ENCODE measurements around the gene SH2D5.
"Not testable (repeated sequence)": the region's sequence is repeated elsewhere in the genome, so short reads cannot be mapped to it uniquely, and the experiment has no call there.

SH2D5 gene

DNA sequence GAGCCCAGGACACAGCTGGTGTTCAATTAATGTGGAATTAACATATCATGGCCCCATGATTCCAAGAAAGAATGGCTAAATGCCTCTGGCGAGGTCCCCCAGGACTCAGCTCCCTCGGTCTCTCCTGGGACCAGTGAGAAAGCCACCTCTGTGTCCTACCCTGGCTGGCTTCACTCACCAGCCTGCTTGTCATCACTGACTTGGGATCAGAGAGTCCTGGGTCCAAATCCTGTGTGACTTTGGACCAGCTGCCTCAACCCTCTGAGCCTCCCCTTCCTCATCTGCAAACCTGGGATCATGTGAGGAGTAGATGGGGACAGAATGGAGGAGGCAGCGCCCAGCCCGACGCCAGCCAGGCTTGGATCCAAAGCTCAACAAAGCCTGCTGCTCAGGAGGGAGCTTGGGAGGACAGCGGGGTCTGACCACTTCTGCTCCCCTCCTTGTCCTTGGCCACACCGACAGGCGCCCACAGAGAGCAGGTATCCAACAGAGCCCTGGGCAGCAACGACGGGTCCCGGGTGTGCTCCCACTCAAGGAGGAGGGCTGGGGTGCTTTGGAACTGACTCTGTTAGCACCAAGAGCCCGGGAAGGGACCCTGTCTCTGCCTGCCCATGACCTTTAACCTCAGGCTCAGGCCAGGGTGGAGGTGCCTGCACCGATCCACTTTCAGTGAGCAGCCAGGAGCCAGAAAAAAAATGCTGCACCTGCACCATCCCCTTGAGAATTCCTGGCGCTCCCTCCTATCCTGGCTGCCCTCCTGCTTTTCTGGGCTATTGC, 3.2 kb downstream of the SH2D5 start:
- FAIRE-seq (no peak), DNase-seq (ENCODE audit: insufficient read length, low spot score) (peak; percentile 1)

DNA sequence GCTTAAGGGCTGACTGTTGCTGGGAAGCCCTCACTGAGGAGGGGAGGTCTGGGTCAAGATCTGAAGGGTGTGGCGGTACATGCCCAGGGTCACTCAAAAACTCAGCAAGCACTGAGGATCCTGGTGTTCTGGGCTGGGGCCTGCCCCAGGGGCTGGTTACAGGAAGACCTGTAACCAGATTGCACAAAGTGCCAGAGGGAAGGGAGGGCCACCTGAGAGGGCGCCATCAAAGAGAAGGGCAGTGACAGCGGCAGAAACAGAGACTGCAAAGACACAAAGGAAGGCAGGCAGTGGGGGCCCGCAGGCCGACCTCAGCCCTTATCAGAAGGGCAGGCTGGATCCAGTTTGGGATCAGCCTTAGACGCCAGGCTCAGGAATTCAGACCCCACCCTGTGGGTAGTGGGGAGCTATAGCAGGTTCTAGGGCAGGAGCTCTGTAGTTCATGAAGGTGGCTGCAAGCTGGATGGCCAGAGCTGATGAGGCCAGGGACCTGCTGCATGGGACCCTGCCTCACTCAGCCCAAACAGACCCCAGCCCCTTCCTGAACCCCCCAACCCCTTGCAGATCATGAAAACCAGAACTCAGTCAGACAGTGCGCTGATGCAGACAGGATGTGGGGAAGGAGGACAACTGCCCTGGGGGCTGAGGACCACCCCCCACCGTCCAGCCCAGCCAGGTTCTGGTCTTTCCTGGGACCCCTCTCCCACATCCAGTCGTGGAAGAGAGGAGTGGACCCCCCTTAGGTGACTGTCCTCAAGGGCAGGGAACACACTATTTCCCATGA, 3.9 kb downstream of the SH2D5 start:
- FAIRE-seq (no peak), DNase-seq (ENCODE audit: insufficient read length, low spot score) (peak; percentile 6)

DNA sequence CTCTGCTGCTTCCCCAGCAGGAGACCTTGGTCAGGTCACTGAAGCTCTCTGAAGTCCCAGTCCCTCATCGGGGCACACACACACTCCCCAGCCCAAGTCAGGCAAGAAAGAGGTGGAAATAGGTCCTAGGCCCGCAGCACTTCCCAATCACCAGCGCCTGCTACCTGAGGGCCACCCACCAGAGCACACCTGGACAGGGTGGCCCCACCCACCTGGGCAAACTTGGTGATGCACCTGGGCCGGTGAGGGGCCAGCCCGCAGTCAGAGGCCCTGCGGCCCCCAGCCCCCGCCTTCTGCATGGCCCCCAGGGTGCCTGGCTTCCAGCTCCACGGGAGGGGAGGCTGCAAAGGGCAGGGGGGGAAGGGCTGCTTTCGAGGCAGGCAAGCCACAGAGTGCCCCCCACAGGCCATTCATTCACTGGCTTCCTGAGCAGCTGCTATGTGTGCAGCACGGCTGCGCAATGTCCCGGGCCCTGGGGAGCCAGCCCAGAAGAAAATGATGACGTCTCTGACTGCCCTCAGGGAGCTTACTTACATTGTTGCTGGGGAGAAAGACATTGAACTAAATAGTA, 4.7 kb downstream of the SH2D5 start:
- FAIRE-seq, result no peak

DNA sequence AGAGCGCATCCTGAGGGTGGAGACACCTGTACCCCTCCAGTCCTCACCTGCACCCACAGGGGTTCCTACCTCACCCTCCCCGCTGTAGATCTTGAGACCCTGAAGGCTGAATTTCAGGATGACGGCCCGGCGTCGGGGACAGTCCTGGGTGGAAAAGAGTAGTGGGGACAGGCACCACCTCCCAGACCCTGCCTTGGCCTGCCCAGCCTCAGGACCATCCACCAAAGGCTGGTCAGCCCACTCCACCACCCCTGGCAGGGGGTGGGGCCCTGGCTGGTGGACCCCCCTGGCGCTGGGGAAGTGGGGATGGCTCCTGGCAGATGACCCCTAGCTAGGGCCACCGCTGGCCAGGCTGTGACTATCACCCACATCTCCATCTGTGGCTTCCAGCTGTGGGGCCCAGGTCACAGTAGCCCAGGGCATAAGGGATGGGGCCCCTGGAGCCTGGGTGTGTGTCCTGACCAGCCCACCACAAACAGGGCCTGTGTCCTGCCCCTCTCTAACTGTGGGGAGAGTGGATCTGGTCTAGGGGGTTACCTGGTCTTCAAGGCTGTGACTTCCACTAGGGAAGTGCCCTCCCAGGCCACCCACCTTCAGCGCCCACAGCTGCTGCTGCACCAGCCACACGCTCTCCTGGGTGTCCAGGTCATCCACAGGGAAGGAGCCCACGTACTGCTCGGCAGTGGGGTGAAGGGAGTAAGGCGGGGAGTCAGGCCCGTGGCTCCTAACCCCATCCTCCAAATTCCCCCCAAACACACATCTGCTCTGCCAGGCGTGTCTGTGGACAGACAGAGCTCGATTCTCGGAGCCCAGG, 5.4 kb downstream of the SH2D5 start:
- FAIRE-seq (no peak), DNase-seq (ENCODE audit: insufficient read length, low spot score) (peak; percentile 9)

More for the DNA sequence above, 4.7 kb downstream of the SH2D5 start:
- no peak for DNase-seq (ENCODE audit: insufficient read length, low spot score)

DNA sequence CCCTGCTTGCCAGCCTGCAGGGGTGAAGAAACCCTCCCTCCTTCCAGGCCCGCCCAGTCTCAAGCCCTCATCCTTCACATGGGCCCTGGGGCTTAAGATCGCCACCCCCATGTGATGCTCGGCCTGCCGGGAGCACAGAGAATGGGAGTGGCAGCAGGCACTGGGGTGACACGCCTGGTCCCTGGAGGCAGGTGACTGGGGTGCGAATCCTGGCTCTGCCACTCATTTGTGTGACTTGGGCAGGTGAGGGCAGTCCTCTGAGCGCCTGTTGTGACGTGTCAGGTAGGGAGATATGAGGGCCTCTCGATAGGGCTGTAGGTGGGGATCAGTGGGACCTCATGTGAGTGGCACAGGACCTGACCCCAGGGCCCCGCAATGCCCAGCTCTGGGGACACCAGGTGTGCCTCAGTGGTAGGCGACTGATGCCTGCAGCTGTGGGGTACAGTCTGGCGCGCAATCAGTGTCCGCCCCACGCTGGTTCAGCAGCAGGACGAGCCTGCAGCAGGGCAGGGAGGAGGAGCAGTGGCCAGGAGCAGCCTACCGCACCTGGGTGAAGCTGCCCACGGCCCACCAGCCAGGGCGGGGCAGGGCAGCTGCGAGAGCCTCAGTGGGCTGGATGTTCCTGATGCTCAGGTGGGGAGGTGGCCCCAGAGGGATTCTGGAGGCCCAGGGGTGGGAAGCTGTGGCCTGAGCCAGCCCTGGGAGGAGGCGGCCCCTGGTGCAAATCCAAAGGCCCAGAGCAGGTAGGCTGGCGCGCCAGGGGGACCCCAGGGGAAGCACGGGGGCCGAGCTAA, 6.2 kb downstream of the SH2D5 start:
- no peak for FAIRE-seq
- no peak for DNase-seq (ENCODE audit: insufficient read length, low spot score)

DNA sequence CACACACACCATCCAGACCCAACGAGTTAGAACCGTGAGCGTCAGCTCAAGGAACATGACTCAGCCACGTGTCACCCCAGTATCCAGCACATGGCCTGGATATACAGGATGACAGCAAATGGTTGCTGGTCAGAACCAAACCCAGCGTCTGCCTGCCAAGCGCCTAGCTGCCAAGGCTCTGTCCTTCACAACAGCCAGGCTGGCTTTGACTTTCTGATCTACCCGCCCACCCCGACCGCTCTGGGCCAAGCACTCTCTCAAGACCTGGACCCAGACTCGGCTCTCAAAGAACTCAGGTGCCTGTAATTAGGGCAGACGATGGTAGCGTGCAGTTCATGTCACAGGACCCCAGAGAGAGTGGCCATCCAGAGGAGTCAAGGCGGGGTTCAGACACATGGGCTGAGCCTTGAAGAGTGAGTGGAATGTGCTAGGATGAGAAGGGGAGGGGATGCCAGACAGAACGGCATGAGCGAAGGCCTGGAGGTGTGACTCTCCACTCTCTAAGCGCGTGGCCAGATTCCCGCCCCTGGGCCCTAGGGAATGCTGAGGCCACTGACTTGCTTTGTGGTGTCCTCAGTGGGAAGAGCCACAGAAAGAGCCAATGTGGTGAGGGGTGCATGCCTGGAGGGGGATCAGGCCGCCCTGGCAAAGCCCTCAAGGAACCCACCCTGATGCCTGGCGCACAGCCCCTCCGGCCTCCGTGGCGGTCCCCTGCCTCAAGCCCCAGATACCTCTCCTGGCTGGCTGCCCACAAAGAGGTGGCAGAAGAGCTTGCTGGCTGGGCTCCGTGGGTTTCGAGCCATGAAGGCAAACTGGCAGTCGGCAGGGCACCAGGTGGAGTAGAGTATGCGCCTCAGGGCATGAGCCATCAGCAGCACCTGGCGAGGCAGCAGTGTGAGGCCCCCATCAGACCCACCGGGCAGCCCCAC, 7.0 kb downstream of the SH2D5 start:
- FAIRE-seq (no peak), DNase-seq (ENCODE audit: insufficient read length, low spot score) (peak; percentile 1)

DNA sequence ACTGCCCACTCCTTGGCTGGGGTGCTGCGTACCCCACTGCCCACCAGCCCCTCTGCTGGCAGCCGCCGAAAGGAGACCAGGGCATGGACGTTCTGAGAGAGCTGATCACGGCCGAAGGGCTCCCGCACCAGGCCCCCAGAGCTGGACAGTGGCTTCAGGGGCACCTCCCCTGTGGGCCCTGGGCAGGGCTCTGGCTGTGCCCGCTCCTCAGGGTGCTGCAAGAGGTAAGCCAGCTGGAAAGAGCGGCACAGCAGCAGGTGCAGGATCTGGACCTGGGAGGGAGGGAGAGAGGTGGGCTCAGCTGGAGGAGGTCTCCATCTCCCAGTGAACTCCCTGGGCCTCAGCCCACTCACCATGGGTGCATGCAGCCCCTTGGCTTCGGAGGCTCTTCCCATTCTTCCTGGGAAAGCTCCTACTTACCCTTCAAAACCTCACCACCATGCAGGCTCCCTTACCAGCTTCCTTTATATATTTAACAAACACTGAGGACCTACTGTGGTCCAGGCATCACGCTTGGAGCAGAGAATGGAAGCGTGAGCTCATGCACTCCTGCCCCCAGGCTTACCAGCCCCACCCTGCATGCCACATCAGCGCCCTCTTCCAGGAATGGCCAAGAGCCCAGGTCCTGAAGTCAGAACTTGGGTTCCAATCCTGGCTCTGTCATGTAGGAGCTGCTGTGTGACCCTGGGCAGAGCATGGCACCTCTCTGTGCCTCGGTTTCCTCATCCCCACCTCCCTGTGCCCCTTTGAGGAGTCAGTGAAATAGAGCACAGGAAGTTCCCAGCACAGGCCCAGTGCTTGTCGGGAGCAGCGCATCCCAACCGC, 7.9 kb downstream of the SH2D5 start:
- FAIRE-seq (no peak), DNase-seq (ENCODE audit: insufficient read length, low spot score) (no peak)

DNA sequence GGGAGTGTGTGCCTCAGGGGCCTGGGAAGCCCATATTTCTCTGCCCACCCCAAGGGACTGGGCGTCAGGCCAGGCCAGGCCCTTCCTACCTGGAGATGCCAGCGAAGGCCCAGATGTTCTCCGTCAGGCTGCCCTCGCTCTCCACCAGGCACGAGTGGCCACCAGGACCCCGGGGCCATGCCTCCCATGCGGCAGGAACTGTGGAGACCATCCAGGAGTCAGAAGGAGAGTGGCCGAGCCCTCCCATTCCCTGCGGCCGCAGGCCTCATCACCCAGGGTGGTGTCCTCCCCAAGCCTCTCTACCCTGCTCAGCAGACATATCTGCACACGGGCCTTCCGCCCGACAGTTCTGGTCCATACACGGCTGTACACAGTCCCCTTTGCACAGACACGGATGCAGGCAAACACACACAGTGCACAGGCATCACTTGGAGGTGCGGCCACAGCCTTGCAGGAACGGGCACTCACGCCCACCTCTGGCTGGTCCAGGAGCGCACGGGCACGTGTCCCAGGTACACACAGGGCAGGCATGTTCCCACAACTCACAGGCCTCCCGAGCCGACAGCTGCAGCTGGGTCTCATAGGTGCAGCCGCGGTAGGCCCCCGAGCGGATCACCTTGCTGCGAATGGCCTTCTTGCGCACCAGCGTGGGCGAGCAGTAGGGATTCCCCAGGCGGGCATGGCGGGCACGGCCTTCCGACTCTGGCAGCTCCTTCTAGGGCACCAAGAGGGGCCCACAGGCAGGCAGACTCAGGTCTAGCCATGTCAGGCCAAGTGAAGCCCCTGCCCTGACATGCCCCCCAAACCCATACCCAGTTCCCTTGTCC, 8.8 kb downstream of the SH2D5 start:
- DNase-seq (ENCODE audit: insufficient read length, low spot score) (peak; percentile 0), FAIRE-seq (no peak)

DNA sequence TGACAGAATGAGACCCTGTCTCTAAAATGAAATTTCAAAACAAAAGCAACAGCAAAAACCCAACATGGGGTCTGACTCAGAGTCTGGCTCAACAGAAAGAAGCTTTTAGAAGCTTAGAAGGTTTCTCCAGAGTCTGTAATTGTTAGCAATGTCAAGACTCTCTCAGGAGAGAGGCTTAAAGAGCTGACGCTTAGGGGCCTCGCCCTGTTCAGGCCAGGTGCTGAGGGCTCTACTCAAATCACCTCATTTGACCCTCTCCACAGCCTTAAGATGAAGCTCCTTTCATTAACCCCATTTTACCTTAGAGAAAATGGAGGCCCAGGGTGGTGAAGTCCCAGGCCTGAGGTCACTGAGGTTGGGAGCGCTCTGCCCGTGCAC, 9.4 kb downstream of the SH2D5 start:
- DNase-seq (ENCODE audit: insufficient read length, low spot score), result peak; percentile 9

DNA sequence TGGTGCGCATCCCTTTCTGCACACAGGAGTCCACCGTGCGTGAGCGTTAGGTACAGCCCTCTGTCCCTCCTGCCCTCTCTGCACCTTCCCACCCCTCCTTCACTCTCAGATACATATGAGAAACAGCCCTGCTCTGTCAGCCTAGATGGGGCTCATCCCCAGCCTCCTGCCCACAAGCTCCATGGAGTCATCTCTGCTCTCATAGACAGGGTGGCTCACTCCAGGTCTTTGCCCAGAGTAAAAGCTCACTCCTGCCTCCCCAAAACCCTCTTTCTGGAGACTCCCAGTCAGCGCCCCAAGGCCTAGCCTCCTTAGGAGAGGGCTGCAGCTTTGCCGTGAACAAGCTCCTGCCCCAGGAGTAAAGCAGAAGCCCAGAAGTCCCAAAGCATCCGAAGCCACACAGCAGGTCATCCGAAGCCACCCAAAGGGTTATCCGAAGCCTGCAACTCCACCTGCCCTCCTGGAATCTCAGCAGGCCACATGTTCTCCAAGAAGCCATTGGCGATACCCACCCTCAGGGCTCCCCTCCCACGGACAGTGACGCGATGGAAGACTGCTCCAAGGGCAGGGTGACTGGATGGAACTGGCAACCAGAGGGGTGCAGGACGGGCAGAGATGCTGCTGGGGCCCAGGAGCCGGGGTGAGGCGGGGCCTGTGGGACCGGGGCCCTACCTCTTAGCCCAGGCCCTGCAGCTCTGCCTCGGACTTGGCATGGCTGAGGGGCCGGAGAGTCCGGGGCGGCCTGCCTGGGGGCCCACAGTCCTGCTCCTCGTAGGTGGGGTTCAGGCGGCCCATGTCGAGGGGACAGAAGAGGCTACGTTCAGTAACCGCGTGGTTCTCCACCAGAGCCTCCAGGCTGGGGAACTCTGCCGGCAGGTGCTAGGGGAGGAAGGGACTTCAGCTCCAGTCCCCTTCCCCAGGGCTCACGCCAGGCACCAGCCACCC, 11.1 kb downstream of the SH2D5 start:
- FAIRE-seq, result no peak
- DNase-seq (ENCODE audit: insufficient read length, low spot score), result no peak

More for the DNA sequence above, 9.4 kb downstream of the SH2D5 start:
- no peak for FAIRE-seq

DNA sequence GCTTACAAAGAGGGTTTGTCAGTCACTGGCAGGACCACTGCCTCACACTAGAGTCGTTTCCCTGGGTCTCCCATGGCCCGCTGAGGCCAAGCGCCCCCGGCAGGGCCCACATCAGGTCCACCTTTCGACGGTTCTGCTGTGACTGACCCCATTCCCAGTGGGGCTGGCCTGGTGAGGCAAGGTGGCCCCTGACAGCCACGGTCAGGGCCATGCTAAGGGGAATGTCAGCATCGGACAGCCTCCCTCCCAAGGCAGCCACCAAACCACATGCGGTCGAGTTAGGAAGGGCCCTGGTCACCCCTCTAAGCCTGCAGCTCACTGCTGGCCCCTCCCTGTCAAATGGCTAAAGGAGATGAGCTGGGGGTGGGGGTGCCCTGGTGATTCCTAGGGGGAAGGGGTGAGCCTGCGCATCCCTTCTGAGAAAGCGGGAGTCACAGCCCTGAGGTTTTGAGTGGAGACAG, 11.8 kb downstream of the SH2D5 start:
- no peak for FAIRE-seq
- DNase-seq (ENCODE audit: insufficient read length, low spot score), result no peak

DNA sequence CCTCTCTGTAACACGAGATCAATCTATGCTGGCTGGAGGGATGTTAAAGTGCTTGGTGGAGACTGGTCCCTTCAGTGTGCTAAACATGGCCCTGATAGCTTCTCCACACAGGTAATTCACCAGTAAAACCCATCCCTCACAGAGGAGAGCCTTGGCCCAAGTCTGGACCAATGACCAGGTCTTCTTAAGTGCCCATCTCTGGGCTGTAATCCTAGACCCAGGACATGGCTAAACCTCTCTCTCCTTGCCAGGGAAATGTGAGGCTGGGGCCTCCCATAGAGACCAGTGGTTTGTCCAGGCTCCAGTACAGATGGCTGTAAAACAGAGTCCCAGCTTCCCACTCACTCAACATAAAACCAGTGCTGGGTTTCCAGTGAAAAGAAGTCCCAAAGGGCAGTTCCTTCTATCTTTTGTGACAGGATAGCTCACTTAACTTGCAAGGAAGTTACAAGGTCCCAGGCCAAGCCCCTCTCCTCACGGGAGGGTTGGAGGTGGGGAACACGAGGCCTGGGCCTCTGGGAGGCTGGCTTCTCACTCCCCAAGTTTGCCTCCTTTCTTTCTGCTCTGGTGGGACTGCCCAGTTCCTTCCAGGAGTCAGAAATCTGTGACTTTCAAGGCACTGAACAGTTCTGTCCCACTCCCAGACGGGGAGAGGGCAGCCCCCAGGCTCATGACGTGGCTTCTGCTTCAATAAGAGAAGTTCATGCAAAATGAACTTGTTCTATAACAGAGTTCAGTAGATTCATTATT, 12.5 kb downstream of the SH2D5 start:
- no peak for FAIRE-seq

DNA sequence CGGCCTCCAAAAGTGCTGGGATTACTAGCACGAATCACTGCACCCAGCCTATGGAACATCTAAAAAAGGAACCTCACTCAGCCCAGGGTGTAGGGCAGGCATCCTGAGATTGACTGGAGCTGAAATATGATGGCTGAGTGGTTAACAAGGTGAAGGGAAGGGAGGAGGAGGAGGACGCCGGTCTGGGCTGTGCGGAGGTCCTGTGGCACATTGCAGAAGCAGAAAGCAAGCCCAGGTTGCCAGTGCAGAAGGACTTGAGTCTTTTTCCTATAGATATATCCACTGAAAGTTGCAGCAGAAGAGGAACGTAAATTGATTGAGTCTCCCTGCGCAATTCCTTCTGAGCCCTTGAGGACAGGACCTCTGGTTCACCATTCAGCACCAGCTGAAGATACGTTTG, 13.2 kb downstream of the SH2D5 start:
- FAIRE-seq (no peak), DNase-seq (ENCODE audit: insufficient read length, low spot score) (no peak)

More for the DNA sequence above, 12.5 kb downstream of the SH2D5 start:
- no peak for DNase-seq (ENCODE audit: insufficient read length, low spot score)

DNA sequence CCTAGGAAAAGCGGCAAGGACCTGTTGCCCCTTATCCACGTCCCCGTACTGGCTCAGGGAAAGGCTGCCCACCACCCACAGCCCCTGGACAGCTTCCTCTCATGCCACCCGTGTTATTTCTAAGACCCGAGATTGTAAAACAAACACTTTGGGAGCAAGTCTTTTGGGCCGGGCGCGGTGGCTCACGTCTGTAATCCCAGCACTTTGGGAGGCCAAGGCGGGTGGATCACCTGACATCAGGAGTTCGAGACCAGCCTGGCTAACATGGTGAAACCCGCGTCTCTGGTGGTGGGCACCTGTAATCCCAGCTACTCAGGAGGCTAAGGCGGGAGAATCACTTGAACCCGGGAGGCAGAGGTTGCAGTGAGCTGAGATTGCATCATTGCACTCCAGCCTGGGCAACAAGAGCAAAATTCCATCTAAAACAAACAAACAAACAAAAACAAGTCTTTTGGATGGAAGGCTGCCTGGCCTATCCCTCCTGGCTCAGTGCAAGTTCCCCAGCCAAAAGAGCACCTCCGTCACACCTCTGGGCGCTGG, 14.1 kb downstream of the SH2D5 start:
- DNase-seq (ENCODE audit: insufficient read length, low spot score); FAIRE-seq: not testable (repeated sequence)

All from GM19239 (cell line).